Heart right ventricle (tissue), 16 donors: ENCODE results near the gene DHTKD1. TPM values are rescaled to one million over a fixed set of nuclear protein-coding genes. Genes with fewer than 3 reads are reported as not detected.

Experiments used
- ATAC-seq, 8 donors: fragments of 200-7000 bp; cut with Tn5 transposase; one replicate each; pipeline ENCODE4 v1.9.1; 2020; ENCODE audit warnings: mild to moderate bottlenecking in 8 of 8, moderate library complexity in 8 of 8, moderate number of reproducible peaks in 1 of 8
- DNase-seq, 2 donors: peaks; one replicate each; pipeline ENCODE4 v3.0.0-alpha.2; 2020
- H3K27ac ChIP-seq, 10 donors: fragments of 200-600 bp; sonication (generic) in 2 of 10; one replicate each; pipeline versions ENCODE4 v1.5.0 to v1.8.0; 2020 to 2022; ENCODE audit warnings: mild to moderate bottlenecking in 3 of 10
- H3K27me3 ChIP-seq, 7 donors: fragments of 200-600 bp; one replicate each; pipeline ENCODE4 v1.8.0; 2021 to 2022; ENCODE audit warnings: mild to moderate bottlenecking in 2 of 7
- H3K36me3 ChIP-seq, 9 donors: fragments of 200-600 bp; sonication (generic) in 1 of 9; one replicate each; pipeline versions ENCODE4 v1.5.0 to v1.8.0; 2020 to 2022; ENCODE audit warnings: mild to moderate bottlenecking in 2 of 9
- H3K4me1 ChIP-seq, 9 donors: fragments of 200-600 bp; sonication (generic) in 1 of 9; one replicate each; pipeline versions ENCODE4 v1.5.0 to v1.8.0; 2020 to 2022; ENCODE audit warnings: mild to moderate bottlenecking in 4 of 9
- H3K4me3 ChIP-seq, 10 donors: fragments of 200-600 bp; sonication (generic) in 2 of 10; one replicate each; pipeline versions ENCODE4 v1.5.0 to v1.8.0; 2020 to 2022; ENCODE audit warnings: mild to moderate bottlenecking in 7 of 10, moderate library complexity in 2 of 10
- H3K9me3 ChIP-seq, 11 donors: fragments of 200-600 bp in 10 of 11; sonication (generic) in 2 of 11; one replicate each; pipeline versions ENCODE4 v1.5.0 to v1.8.0; 2013 to 2022; ENCODE audit warnings: mild to moderate bottlenecking in 2 of 11, control low read depth in 1 of 11, moderate library complexity in 1 of 11
- CTCF ChIP-seq, 9 donors: fragments of 200-600 bp; sonication (generic) in 2 of 9; IDR thresholded peaks; one replicate each; pipeline versions ENCODE4 v1.5.0 to v1.8.0; 2021 to 2022; ENCODE audit warnings: antibody characterized with exemption in 9 of 9, mild to moderate bottlenecking in 5 of 9, moderate library complexity in 1 of 9
- WGBS, 2 donors: extraction: QIAGEN DNeasy Blood & Tissue Kit; methylation state at CpG; one replicate each; pipeline ENCODE4 v1.1.7; 2013; ENCODE audit warnings: inconsistent platforms in 1 of 2; 5-methylcytosine and 5-hydroxymethylcytosine counted together
- intact Hi-C, 10 donors: fragments of 100-400 bp; cut with DNase I; formaldehyde crosslinking; loops; one replicate each; pipeline versions ENCODE4 v1.11.1 to v1.14.2; 2022
- polyA plus RNA-seq, 2 donors: library from polyadenylated mRNA; stranded (reverse); fragments of 200-250 nt; gene quantifications; one replicate each; pipeline ENCODE4 v1.2.3, GENCODE V29; 2013
- total RNA-seq, 10 donors: library from RNA; stranded (reverse); fragmentation: NEBNext Ultra II Directional in 3 of 10; extraction: Animal tissue kit (Norgen Biotek cat#: 25700) in 3 of 10; gene quantifications; one replicate each; pipeline versions ENCODE4 v1.2.1 to v1.2.4, GENCODE V29; 2021 to 2023
- donor health status: Arrhythmogenic right ventricular cardiomyopathy.
- donor health status: ischemic (EF 13 %, LVEDD 7.1; RV severe dilation, severe dysfunction).
- donor health status: healthy with polysubstance abuse.
- donor health status: DM: no; HTN: yes; CAD: no.
- donor health status: DM: no; HTN: no; CAD: no.
- donor health status: ischemic (EF 25% LVEDD 6.9; RV normal size, moderate dysfunction).
- donor health status: ischemic (EF 25% LVEDD 5.7; RV mildly dilated, moderate dysfunction).
- donor health status: healthy.
- donor health status: DM: yes; HTN: yes; CAD: no.
- donor health status: Ischemic cardiomyopathy.
- donor health status: ischemic (EF 35%, LVEDD 5.7; RV mildly dilated, moderate dysfunction).
- donor health status: nonischemic (EF 11% LVEDD 7.7; RV severe dilation, severe dysfunction).
- donor health status: DM: yes; HTN: yes; CAD: no.
- donor health status: PGD.
- donor health status: ischemic (EF 29% LVEDD 5.4; RV normal size, mild dysfunction).
- donor health status: nonischemic (EF 23%, LVEDD 6.1; RV moderate dilation, normal function).

Gene DHTKD1
- total and polyA plus RNA-seq, 12 donors: 10.8 to 44.0 (median 30.7) TPM

DNA sequence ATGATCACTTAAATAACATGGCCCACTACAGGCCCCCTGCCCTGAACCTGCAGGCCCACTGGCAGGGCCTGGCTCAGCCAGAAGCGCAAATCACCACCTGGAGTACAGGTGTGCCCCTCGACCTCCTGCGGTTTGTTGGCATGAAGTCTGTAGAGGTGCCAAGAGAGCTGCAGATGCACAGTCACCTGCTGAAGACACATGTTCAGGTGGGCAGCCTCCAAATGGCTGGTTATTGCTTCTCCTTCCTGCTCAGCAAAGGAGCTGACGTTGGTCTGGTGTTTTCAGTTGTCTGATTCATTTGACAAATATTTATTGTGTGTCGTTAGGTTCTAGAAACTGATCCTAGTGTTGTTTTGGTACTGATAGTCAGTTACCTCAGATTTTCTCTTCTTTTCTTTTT lies 29.0 kb downstream of the DHTKD1 start:
- peaks cover 0 to 96% (median 54%) of the 10 kb centered on the region in 9 donors for H3K36me3 ChIP-seq
- no peak overlapping the region for H3K4me3 ChIP-seq
- ATAC-seq (no peak), DNase-seq (no peak)
- TF ChIP-seq CTCF (IDR thresholded peaks at IDR 0.05): no peak
- H3K9me3 ChIP-seq: no peaks in the 10 kb centered on the region
- no peak overlapping the region for H3K27ac ChIP-seq
- no peaks in the 10 kb centered on the region for H3K27me3 ChIP-seq
- 93 to 94% methylated on average over 5 of the region's 5 CpGs for WGBS, 2 donors
- H3K4me1 ChIP-seq: no peaks in the 10 kb centered on the region
- intact Hi-C loops: no loop called here

DNA sequence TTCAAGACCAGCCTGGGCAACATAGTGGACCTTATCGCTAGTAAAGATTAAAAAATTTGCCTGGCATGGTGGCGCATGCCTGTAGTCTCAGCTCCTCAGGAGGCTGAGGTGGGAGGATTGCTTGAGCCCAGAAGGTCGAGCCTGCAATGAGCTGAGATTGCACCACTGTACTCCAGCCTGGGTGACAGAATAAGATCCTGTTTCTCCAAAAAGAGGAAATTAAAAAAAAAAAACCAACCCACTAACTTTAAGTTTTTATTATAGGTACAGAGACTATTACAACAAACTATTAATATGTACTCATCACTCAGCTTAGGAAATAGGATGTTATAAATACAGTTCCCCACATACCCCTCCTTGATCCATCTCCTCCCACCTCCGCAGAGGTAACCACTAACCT lies 30.2 kb downstream of the DHTKD1 start:
- Histone ChIP-seq H3K36me3 (peaks cover 0 to 96% (median 59%) of the 10 kb centered on the region in 9 donors), H3K4me1 (no peaks in the 10 kb centered on the region), H3K9me3 (no peaks in the 10 kb centered on the region), H3K27ac (no peak overlapping the region), H3K27me3 (no peaks in the 10 kb centered on the region), H3K4me3 (no peak overlapping the region)
- no peak for DNase-seq
- WGBS, 2 donors: 96 to 97% methylated on average over 4 of the region's 4 CpGs
- no peak for ATAC-seq
- no peak for TF ChIP-seq CTCF (IDR thresholded peaks at IDR 0.05)
- intact Hi-C loops: no loop called here

- Histone ChIP-seq H3K9me3 (no peaks in the 10 kb centered on the region), H3K36me3 (peaks cover 0 to 100% (median 65%) of the 10 kb centered on the region in 9 donors), H3K27me3 (no peaks in the 10 kb centered on the region), H3K4me3 (no peak overlapping the region), H3K27ac (no peak overlapping the region), H3K4me1 (no peaks in the 10 kb centered on the region)
- TF ChIP-seq CTCF (IDR thresholded peaks at IDR 0.05): no peak
- 83 to 86% methylated on average over 4 of the region's 4 CpGs for WGBS, 2 donors
- intact Hi-C loops: no loop called here
- ATAC-seq (no peak), DNase-seq (no peak)
These were observed 35.0 kb downstream of the DHTKD1 start for GRCh38 chr10:12103802-12104201.

DNA sequence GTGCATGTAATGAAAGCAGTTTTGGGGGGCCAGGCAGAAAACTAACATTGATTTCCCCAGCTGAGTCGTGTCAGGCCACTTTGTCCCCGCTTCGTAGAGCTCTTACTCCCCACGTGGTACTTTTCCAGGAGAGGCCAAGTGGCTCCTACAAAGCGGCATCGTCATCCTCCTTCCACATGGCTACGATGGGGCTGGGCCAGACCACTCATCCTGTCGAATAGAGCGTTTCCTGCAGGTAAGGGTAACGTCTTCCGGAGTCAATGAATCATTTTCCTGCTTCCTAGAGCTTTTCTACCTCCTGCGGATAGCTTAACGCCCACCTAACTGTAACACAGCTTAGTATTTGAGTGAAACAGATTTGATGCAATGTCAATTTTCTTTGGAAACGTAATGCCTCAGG lies 39.0 kb downstream of the DHTKD1 start:
- intact Hi-C loops: no loop called here
- H3K36me3 ChIP-seq: peaks cover 0 to 98% (median 53%) of the 10 kb centered on the region in 9 donors

More for the DNA sequence above, 39.0 kb downstream of the DHTKD1 start:
- H3K4me1 ChIP-seq: peaks cover 0 to 3% (median 0%) of the 10 kb centered on the region in 9 donors
- H3K4me3 ChIP-seq: no peak overlapping the region
- no peaks in the 10 kb centered on the region for H3K27me3 ChIP-seq
- ATAC-seq (no peak), DNase-seq (no peak)
- no peak for TF ChIP-seq CTCF (IDR thresholded peaks at IDR 0.05)
- WGBS, 2 donors: 77 to 81% methylated on average over 14 of the region's 14 CpGs
- no peaks in the 10 kb centered on the region for H3K9me3 ChIP-seq
- no peak overlapping the region for H3K27ac ChIP-seq
